ENCODE data around the gene RPAP3. TPM values are rescaled to one million over a fixed set of nuclear protein-coding genes. Genes with fewer than 3 reads are reported as not detected.

RPAP3 gene
- total RNA-seq, 2 donors from 2014 or later, result 8.1 to 16.8 TPM

DNA sequence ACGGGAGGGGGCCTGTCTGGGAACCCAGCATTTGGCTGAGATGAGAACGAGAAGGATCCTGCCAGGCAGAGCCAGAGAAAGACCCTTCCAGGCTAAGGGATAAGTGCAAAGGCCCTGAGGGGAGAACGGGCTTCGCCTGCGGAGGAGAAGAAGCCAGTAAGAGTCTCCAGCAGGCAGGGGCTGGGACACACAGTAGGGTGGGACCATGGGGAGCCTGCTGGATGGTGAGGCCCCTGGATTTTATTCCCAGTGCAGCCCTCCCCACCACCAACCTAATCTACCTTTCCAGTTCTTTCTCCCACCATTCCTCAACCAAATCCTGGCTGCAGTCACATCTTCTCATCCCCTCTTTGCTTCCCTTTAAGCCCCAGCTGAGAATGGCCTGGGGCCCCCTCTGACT lies 40.2 kb upstream of the RPAP3 start:
- ATAC-seq (ENCODE audit: insufficient number of reproducible peaks, low FRiP score, low read depth) (no peak), DNase-seq (ENCODE audit: low spot score) (no peak)
- Histone ChIP-seq H3K36me3 (peaks cover 30% of the 10 kb centered on the region), H3K9me3 (no peaks in the 10 kb centered on the region), H3K27ac (no peak overlapping the region), H3K4me1 (ENCODE audit: control insufficient read depth in 1 of 2, low read depth in 2 of 2) (peaks cover 8 to 10% of the 10 kb centered on the region in 2 donors), H3K27me3 (replicated peaks; ENCODE audit: insufficient read depth) (no peaks in the 10 kb centered on the region), H3K4me3 (no peak overlapping the region)
- TF ChIP-seq, protein P1, sequence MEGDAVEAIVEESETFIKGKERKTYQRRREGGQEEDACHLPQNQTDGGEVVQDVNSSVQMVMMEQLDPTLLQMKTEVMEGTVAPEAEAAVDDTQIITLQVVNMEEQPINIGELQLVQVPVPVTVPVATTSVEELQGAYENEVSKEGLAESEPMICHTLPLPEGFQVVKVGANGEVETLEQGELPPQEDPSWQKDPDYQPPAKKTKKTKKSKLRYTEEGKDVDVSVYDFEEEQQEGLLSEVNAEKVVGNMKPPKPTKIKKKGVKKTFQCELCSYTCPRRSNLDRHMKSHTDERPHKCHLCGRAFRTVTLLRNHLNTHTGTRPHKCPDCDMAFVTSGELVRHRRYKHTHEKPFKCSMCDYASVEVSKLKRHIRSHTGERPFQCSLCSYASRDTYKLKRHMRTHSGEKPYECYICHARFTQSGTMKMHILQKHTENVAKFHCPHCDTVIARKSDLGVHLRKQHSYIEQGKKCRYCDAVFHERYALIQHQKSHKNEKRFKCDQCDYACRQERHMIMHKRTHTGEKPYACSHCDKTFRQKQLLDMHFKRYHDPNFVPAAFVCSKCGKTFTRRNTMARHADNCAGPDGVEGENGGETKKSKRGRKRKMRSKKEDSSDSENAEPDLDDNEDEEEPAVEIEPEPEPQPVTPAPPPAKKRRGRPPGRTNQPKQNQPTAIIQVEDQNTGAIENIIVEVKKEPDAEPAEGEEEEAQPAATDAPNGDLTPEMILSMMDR (IDR thresholded peaks at IDR 0.05), result no peak

DNA sequence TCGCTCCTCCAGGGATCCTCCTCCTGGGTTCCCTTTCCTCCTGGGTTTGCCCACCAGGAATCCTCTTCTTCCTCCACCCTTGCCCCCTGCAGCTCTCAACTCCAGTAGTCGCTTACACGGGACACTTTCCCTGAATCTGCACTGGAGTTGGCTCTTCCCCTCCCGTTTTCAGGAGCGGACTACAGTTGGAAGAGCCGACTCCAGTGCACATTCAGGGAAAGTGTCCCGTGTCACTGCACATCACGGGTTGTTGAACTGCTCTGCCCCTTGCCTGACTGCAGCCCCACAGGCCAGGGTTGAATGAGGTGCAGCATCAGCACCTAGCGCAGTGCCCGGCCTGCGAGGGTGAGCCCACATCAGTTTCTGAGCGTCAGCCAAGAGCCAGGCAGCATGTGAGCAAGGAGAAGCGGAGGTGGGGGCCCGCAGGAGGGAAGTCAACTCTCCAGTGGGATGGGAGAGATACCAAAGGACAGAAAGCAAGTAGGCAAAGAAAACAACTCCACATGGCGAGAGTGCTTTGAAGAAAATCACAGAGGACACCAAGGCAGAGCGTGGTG lies 39.7 kb upstream of the RPAP3 start:
- Histone ChIP-seq H3K27ac (no peak overlapping the region), H3K4me1 (ENCODE audit: control insufficient read depth in 1 of 2, low read depth in 2 of 2) (peaks cover 8 to 14% of the 10 kb centered on the region in 2 donors), H3K27me3 (replicated peaks; ENCODE audit: insufficient read depth) (no peaks in the 10 kb centered on the region), H3K36me3 (peaks cover 30% of the 10 kb centered on the region), H3K9me3 (no peaks in the 10 kb centered on the region), H3K4me3 (no peak overlapping the region)
- DNase-seq (ENCODE audit: low spot score) (no peak), ATAC-seq (ENCODE audit: insufficient number of reproducible peaks, low FRiP score, low read depth) (no peak)
- TF ChIP-seq, protein P1 (IDR thresholded peaks at IDR 0.05), result no peak

DNA sequence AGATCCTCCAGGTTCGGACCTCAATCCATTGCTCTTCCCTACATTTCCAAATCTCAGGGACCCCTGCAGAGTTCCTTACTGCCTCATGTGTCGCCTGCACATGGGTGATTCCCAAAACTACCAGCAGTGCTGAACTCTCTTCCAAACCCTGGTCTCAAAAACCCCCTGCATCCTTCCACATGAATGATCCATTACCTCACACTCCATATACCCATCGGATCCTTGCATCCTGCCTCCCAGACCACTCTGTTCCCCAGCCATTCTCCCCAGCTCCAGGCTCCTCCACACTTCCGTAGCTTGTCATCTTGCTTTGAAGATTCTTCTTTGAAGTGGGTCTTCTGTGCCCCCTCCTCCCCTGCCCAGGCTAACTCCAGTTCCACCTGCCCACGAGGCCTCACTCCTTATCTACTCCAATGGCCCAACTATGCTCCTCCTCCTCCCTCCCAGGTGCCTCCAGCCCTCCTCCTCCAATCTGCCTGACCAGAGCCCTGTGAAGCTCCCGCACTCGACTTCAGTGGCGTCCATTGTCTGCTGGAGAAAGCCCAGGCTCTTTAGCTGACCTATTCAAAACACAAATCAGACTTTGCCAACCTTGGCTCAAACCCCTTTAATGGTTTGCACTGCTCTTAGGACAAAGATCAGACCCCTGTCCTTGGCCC lies 39.1 kb upstream of the RPAP3 start:
- H3K9me3 ChIP-seq, result no peaks in the 10 kb centered on the region
- TF ChIP-seq, protein P1 (IDR thresholded peaks at IDR 0.05), result no peak
- H3K4me1 ChIP-seq (ENCODE audit: control insufficient read depth in 1 of 2, low read depth in 2 of 2), result peaks cover 8 to 14% of the 10 kb centered on the region in 2 donors
- peaks cover 24% of the 10 kb centered on the region for H3K36me3 ChIP-seq
- no peak overlapping the region for H3K27ac ChIP-seq
- H3K27me3 ChIP-seq (replicated peaks; ENCODE audit: insufficient read depth), result no peaks in the 10 kb centered on the region
- ATAC-seq (ENCODE audit: insufficient number of reproducible peaks, low FRiP score, low read depth) (no peak), DNase-seq (ENCODE audit: low spot score) (no peak)
- H3K4me3 ChIP-seq, result no peak overlapping the region

DNA sequence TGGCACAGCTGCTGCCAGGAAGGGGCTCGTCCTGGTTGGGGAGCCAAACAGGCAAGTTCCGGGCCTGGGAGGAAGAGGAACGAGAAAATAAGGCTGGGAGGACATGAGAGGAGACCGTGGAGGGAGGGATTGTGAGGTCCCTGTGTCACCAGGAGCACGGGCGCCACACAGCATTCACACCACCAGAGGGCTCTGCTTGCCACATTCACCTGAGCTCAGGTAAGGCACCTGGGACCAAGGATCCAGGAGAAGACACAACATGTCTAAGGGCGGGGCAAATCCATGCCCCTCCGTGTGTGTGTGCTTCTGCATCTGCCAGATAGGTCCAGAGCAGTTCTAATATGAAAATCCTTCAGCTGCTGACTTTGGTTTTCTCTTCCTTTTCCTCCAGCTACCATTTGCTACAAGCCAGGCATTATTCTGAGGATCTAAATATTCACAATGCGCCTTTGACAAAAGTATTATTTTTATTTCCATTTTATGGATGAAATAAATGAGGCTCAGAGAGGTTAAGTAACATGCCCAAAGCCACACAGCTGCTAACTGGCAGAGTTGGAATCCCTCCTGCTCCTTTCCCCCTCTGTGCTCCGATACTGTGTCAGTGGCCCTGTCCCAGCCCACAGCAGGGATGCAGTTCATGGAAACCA lies 38.3 kb upstream of the RPAP3 start:
- TF ChIP-seq, protein P1 (IDR thresholded peaks at IDR 0.05), result no peak
- no peak overlapping the region for H3K27ac ChIP-seq
- H3K4me3 ChIP-seq, result no peak overlapping the region
- no peaks in the 10 kb centered on the region for H3K27me3 ChIP-seq (replicated peaks; ENCODE audit: insufficient read depth)
- peaks cover 8 to 14% of the 10 kb centered on the region in 2 donors for H3K4me1 ChIP-seq (ENCODE audit: control insufficient read depth in 1 of 2, low read depth in 2 of 2)
- ATAC-seq (ENCODE audit: insufficient number of reproducible peaks, low FRiP score, low read depth), result no peak
- no peak for DNase-seq (ENCODE audit: low spot score)
- peaks cover 19% of the 10 kb centered on the region for H3K36me3 ChIP-seq
- H3K9me3 ChIP-seq, result no peaks in the 10 kb centered on the region

DNA sequence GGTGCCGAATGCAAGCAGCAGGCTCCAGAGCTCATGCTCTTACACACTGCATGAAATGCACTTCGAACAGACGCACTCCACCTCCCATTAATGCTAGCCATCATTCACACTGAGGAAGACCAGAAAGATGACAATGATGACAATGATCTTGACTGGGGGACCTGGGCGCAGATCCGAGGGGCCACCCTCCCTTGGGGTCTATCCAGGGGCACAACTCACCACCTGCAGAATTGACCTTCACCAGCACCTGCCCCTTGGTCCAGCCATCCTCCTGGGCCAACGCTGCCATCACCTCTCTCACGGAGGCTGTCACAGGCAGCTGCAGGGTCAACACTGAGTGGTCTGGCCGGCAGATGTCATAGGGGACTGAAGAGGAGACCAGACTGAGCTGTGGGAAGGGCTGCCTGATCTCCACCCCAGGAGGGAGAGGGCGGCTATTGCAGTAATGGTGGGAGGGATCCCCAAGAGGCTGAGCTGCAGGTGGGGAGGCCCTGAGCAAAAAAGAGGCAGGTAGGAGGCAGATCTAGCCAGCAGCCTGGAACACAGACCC lies 37.6 kb upstream of the RPAP3 start:
- Histone ChIP-seq H3K27ac (no peak overlapping the region), H3K4me1 (ENCODE audit: control insufficient read depth in 1 of 2, low read depth in 2 of 2) (peaks cover 8 to 18% of the 10 kb centered on the region in 2 donors), H3K9me3 (no peaks in the 10 kb centered on the region), H3K4me3 (no peak overlapping the region), H3K36me3 (peaks cover 17% of the 10 kb centered on the region), H3K27me3 (replicated peaks; ENCODE audit: insufficient read depth) (no peaks in the 10 kb centered on the region)
- DNase-seq (ENCODE audit: low spot score), result no peak
- ATAC-seq (ENCODE audit: insufficient number of reproducible peaks, low FRiP score, low read depth), result no peak
- TF ChIP-seq, protein P1 (IDR thresholded peaks at IDR 0.05), result no peak

Data from thoracic aorta (tissue), 2 donors.